GM19397 (cell line): ENCODE data around the gene OLFML2B.

Experiments used
- ATAC-seq: cut with Tn5 transposase; IDR thresholded peaks from one replicate; pipeline ENCODE4 v1.9.1; 2021; ENCODE audit warnings: mild to moderate bottlenecking, moderate library complexity; ENCODE audit not compliant: unreplicated experiment

The OLFML2B gene

DNA sequence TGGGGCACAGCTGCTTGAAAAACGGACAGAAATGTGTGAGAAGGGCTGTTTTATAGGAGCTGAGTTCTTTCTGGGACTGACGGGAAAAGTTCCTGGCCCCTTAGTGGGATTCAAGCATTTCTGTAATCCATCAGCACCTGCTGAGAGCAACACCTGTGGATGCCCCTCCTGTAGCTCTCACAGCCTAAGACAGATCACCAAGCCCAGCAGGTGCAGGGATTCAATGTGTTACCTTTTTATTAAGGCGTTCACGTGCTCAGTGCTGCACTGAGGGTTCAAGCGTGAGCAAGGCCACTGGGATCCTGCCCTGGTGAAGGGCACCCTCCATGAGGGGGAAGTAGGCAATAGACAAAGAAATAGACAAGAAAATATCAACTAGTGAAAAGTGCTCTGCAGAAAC is 14.9 kb downstream of the OLFML2B start:
- no peak for ATAC-seq

GRCh38 chr1:162007466-162007865 is 16.2 kb downstream of the OLFML2B start:
- ATAC-seq: no peak

GRCh38 chr1:162006081-162006480 is 17.6 kb downstream of the OLFML2B start:
- ATAC-seq: no peak

DNA sequence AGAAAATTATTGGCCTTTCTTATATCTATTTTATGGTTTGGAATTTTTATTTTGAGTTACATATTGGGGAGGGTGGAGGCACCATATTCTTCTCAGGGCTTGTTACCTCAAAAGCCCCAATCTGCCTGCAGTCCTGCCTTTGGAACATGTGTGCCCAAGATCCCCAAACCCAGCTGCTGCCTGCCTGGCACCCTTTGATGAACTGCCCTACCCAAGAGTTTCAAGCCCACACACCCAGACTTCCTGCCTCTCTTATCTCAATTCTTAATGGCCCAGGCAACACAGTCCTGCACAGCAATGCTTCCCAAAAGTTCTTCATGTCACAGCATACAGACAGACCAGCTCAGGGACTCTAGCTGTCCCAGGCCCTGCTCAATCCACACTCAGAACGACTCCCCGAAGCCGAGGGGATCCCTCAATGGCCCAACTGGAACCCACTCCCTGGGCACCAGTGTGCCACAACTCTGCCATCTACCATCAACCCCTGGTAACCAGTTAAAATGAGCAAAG is 19.2 kb downstream of the OLFML2B start:
- ATAC-seq: no peak

- ATAC-seq: no peak
These were observed 19.8 kb downstream of the OLFML2B start for GRCh38 chr1:162003830-162004215.

DNA sequence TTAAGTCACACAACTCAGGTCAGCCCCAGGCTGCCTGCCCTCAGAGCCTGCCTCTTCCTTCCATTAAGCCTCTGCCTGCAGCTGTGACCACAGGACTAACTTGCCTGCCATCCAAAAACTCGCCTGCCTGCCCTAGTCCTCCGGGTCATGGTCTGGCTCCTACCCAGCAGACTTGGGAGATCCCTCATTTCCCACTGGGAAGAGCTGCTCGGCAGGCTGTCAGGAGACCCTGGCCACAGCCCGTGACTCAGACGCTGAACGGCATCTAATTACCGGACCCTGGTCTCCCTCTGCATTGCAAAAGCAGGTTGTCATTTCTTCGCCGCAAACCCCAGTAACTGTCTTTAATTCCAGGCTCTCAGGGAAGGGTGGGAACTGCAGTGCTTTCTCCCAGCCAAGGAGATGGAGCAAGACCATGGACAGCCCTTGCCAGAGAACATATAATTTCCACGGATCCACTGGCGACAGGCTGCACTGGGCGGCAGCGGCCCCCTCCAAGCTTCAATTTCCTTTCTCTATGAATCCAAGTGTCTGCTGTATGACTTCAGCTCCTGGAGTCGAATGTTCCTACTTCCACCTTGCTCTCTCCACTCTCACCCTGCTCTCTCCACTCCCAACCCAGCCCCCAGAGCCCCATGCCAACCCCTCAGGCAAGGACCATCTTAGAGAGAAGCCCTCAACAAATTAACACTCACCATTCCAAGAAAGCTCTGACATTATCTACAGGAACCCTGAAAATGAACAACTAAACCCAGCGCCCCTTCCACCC is 20.4 kb downstream of the OLFML2B start:
- no peak for ATAC-seq

DNA sequence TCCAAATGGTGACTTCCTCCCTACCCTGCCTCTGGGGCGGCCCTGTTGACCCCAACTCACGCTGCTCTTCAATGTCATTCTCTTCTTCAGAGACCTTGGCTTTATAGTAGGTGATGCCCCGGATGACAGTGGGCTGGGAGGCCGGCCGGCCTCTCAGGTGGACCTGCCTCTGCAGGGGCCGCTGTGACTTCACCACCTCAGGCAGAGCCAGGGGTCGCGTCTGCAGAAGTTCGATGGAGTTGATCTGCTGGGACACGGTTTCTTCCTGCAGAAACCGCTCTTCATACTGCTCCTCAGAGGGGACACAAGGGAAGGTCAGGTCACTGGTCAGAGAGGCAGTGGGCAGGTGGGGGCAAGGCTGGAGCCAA is 23.6 kb downstream of the OLFML2B start:
- no peak for ATAC-seq

DNA sequence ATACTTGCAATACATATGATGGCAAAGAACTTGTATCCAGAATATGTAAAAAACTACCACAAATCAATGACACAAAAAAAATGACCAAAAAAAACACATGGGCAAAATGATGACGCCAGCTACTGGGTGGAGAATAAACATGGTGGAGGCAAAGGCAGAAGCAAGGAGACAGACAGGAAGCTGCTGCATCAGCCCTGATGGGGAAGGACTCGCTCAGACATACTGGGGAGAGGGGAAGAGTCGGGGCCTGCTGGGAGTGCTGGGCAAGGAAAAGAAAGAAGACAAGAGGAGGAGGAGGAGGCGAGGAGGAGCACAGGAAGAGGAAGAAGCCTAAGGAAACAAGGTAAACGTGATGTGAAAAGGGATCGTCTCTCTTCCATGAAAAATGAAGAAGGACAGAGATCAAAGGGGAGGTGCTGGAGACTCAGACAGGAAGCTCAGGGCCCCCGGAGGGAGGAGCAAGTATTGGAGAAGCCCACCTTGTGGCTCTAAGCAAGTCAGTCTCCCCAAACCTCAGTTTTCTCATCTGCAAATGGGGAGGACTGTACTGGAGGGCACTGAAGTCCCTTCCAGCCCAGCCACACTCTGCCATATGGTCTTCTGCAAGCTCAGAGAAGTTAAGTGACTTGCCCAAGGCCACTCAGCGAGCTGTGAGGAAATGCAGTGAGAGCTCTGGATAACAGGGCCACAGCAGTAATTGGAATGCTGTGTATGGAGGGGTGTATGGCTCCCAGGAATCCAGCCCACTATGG is 24.2 kb downstream of the OLFML2B start:
- no peak for ATAC-seq

- no peak for ATAC-seq
These were observed 24.9 kb downstream of the OLFML2B start for GRCh38 chr1:161998811-161999210.

DNA sequence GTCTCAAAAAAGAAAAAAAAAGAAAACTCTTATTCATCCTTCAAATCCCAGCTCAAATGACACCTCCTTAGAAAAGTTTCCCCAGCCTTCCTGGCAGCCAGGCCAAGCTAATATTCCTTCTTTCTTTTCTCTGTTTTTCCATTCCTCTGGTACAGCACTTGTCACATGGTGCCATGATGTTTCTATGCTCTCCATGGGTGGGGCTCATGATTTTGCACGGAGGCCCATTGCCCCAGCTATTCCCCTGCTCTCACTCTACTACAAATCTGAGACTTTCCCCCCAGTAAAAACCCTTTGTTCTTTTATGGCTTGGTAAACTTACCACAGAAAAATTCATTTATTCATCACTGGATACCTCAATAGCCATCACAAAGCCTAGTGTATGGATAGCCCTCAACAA is 26.5 kb downstream of the OLFML2B start:
- no peak for ATAC-seq

- no peak for ATAC-seq
These were observed 29.4 kb downstream of the OLFML2B start for GRCh38 chr1:161994175-161994668.

GRCh38 chr1:161993576-161993975 is 30.1 kb downstream of the OLFML2B start:
- no peak for ATAC-seq

GRCh38 chr1:161989786-161990185 is 33.9 kb downstream of the OLFML2B start:
- no peak for ATAC-seq

DNA sequence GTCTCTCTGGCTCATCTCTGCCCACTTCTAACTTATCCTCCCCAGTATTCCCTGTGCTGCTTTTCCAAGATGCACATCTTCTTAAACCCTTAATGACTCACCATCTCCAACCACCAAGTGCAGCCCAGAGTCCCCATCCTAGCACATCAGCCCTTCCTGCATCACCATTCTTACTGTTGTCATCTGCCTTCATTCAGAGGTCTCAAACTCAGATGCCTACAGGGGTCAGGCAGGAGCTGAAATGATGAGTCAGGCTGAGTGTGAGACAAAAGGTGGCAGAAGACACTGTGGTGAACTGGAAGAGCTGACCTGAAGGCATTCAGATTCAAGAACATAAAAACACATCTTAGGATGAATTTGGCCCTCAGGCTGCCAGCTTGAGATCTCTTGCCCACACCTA is 34.6 kb downstream of the OLFML2B start:
- no peak for ATAC-seq

DNA sequence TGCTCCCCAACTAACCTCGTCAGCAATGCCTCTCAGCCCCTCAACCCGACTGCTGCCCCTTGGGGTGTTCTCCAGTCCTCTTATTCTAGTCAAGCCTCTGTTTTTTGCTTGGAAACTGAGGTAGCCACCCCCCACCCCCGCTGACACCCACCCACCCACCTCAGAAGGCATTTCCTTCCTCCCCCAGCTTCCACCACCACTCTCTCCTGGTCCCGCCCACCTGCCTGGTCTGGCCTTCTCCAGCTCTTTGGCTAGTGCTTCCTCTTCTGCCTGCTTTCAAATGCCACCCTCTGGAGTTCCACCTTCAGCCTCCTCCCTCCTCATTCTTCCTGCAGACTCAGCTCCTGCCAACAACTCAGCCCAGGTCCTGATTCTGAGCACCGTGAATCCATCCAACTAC is 35.3 kb downstream of the OLFML2B start:
- no peak for ATAC-seq

DNA sequence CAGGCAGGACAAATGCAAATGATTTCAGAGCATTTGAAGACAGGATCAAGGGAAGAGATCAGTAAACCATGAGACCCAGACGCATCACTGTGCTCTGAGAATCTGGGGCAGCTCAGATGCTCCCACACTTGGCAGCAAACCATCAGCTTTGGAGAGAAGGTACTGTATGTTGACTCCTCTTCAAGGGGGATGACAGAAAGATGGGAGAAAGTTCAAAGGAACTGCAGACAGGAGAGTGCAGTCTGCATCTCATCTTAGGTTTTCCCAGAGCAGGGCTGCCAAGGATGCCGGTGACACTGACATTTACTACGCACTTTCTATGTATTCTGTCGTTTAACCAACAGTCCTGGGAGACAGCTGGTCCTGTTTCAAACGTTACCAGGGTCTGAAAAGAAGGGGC is 35.8 kb downstream of the OLFML2B start:
- ATAC-seq: no peak

GRCh38 chr1:161987303-161987702 is 36.4 kb downstream of the OLFML2B start:
- ATAC-seq: no peak

DNA sequence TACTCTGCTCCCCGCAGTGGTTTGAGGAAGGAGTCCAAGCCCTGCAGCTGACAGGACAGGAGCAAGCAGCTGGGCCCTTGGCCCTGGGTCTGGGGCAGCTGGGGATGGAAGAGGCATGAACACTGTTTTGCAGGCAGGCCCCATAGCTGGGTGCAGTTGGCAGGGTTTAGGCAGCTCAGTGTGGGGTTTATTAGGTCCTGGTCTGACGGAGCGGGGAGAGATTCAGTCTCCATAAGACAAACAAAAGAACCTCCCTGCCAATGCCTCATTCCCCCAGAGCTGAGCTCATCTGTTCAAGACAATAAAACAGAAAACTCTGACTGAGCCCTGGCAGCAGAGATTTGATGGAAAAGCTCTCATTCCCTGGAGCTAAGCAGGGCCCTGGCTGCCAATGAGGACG is 37.3 kb downstream of the OLFML2B start:
- ATAC-seq: no peak

GRCh38 chr1:161985301-161985822 is 38.3 kb downstream of the OLFML2B start:
- ATAC-seq: no peak

DNA sequence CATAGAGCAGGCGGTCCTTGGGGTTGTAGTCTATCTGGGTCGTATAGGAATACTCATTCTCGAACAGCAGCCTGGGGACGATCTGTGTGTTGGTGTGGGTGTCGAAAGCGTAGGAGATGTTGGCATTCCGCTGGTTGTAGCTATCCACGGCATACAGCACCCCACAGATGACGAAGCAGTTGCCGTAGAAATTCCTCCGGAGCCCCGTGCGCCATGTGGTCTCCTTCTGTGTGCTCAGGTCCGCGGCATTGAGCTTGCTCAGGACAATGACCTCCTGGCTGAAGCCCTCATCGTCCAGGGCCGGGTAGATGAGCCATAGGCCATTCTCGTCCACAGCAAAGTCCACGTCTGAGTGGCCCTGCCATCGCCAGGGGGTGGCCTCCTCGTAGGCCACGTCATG is 39.9 kb downstream of the OLFML2B start:
- ATAC-seq: no peak

DNA sequence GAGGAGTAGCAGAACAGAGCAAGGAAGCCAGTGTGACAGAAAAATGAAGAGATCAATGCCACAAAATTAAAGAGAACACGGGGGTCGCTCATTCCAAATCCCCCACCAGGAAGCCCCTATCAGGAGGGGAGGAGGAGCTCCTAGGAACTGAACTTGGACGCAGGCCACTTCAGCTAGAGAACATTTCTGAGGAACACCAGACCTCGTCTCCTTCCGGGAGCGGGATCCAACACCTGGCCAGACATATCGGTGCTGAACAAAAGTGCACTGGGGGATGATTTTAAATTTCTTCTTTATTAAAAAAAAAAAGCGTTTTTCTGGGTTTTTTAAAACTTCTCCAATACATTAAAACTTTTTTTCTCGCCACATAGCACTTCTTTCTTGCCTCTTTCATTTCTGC is 40.8 kb downstream of the OLFML2B start:
- ATAC-seq: no peak

GRCh38 chr1:161982507-161982895 is 41.2 kb downstream of the OLFML2B start:
- no peak for ATAC-seq
